ENCODE results near the gene ARHGAP23.

Gene ARHGAP23, protein sequence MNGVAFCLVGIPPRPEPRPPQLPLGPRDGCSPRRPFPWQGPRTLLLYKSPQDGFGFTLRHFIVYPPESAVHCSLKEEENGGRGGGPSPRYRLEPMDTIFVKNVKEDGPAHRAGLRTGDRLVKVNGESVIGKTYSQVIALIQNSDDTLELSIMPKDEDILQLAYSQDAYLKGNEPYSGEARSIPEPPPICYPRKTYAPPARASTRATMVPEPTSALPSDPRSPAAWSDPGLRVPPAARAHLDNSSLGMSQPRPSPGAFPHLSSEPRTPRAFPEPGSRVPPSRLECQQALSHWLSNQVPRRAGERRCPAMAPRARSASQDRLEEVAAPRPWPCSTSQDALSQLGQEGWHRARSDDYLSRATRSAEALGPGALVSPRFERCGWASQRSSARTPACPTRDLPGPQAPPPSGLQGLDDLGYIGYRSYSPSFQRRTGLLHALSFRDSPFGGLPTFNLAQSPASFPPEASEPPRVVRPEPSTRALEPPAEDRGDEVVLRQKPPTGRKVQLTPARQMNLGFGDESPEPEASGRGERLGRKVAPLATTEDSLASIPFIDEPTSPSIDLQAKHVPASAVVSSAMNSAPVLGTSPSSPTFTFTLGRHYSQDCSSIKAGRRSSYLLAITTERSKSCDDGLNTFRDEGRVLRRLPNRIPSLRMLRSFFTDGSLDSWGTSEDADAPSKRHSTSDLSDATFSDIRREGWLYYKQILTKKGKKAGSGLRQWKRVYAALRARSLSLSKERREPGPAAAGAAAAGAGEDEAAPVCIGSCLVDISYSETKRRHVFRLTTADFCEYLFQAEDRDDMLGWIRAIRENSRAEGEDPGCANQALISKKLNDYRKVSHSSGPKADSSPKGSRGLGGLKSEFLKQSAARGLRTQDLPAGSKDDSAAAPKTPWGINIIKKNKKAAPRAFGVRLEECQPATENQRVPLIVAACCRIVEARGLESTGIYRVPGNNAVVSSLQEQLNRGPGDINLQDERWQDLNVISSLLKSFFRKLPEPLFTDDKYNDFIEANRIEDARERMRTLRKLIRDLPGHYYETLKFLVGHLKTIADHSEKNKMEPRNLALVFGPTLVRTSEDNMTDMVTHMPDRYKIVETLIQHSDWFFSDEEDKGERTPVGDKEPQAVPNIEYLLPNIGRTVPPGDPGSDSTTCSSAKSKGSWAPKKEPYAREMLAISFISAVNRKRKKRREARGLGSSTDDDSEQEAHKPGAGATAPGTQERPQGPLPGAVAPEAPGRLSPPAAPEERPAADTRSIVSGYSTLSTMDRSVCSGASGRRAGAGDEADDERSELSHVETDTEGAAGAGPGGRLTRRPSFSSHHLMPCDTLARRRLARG (N-terminal part only)
- 0.24 to 0.49 reads per million in 2 donors for total RNA-seq

DNA sequence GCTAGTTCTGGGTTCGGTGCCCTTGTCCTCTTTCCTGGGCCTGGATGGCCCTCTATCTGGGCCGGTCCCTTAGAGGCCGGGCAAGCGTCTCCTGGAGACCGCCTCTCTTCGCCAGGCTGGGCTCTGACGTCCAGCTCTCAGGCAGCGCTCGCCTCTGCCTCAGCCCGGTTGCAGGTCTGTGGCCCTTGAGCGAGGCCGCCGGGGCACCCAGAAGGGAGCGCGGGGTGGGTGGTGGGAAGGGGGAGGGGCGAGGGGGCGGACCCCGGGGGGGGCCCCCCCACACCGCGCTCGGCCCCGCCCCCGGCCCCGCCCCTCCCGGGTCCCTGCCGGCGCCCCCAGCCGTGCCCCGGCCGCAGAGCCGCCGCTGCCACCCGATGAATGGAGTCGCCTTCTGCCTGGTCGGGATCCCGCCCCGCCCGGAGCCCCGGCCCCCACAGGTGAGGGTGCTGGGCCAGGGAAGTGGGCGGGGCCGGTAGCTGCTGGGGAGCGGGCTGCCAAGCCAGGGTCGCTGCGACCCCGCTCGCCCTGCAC, at the start of gene ARHGAP23:
ARHGAP23 (plus strand) TSS at position 353 of the 531 bp plus-strand sequence; CDS start at position 375, 22 bp downstream.
- peak; percentile 37 for DNase-seq

GRCh38 chr17:38379448-38379847, 48.8 kb upstream of the ARHGAP23 start:
- no peak for DNase-seq

DNA sequence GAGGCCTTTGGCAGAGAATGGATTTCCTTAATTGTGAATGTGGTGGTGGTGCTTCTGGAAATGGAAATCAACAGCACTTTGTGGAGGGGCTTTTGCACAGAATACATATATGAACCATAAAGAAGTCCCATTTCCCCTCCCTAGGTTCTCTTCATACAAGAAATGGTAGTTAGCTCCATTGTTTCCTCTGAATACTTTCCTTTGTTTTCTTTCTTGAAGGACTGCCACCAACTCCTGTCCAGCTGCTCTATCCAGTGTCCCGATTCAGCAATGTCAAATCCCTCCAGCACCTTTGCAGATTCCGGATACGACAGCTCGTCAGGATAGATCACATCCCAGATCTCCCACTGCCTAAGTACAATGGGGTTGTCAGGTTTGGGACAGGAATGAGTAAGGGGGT, 33.2 kb upstream of the ARHGAP23 start:
- DNase-seq: no peak

DNA sequence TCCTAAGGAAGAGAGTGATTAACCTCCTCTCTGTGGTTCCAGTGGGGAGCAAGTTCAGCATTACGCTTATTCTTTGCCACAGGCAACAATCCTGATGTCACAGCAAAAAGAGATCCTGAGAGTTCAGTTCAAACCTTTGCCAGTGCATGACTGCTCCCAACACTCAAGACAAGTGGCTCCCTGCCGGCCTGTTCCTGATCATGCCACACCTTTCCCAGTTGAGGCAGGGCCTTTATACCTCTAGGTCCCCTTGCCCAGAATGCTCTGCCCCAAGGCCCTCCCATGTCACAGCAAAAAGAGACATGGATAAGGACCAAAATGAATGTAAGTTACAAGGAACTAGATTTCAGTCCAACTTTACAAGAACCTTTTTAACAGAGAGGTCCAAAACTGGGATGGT, 31.0 kb upstream of the ARHGAP23 start:
- DNase-seq: no peak

- no peak for DNase-seq
Measured at GRCh38 chr17:38400286-38400685, 28.0 kb upstream of the ARHGAP23 start.

DNA sequence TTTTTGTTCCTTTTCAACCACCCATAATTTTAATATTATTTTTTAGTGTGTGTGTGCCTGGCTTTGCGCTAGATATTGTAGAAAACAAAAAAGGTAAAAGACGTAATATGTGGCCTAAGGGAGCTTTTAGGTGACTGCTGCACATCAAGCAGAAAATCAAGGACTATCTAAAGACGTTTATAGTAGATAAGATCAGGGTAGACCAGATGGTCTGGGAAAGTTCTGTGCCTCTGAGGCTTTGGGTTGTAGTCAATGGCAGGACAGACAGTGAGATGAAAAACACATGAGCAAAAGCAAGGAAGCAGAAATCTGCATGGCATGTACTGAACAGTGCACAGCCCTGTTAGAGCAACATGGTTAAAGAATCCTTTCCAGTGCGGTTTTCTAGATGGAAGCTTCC, 26.8 kb upstream of the ARHGAP23 start:
- DNase-seq: no peak

DNA sequence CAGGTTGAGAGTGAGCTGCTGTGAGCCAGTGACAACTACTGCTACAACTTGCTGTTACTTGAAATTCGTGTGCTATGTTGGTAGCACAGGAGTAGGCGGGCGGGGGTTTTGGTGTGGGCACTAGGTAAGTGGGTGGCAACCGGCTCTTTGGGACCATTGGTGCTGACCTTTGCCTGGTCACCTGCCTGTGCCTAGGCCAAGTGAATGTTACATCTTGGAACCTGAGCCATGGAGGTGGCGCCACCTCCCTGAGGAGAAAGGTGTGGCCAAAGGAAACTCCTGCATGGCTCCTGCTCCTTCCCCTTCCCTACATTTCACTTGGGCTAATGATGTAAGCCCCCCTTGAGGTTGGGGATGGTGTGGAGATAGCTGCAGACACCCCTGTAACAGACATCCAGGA, 25.4 kb upstream of the ARHGAP23 start:
- DNase-seq: no peak

DNA sequence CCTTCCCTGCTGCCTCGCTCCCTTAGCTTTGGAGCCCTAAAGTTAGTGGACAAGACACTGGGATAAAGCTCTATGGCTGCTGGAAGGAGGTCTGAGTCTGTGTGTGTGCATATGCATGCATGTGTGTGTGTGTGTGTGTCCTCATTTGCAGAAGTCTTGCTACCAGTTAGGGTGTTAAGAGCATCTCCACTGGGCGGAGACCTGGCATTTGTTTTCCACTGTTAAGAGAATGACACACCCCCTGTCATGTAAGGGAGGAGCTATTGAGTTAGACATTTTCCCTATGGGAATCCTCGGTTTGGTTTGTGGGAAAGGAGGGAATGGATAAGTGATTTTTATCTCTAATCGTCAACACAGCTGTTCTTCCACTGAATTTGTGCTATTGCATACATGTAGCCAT, 24.8 kb upstream of the ARHGAP23 start:
- no peak for DNase-seq

- no peak for DNase-seq
Measured at GRCh38 chr17:38404174-38404943, 23.9 kb upstream of the ARHGAP23 start.

- no peak for DNase-seq
Measured at GRCh38 chr17:38405654-38406053, 22.6 kb upstream of the ARHGAP23 start.

DNA sequence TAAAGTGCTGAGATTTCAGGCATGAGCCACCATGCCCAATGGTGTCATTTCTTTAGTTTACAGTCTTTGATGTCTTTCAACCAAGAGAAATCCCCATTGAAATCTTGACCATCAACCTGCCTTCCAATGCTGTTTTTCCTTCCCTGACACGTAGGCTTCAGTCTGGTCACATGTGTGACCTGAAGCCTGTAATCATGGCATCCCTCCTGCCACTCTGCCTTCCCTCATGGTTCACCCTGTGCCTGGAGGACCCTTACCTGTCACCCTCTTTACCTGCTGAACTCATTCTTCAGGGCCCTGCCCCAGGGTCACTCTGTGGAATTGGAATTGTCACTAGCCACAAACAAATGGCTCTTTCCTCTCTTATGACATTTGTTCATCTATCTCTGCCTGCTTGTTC, 18.1 kb upstream of the ARHGAP23 start:
- DNase-seq: no peak

DNA sequence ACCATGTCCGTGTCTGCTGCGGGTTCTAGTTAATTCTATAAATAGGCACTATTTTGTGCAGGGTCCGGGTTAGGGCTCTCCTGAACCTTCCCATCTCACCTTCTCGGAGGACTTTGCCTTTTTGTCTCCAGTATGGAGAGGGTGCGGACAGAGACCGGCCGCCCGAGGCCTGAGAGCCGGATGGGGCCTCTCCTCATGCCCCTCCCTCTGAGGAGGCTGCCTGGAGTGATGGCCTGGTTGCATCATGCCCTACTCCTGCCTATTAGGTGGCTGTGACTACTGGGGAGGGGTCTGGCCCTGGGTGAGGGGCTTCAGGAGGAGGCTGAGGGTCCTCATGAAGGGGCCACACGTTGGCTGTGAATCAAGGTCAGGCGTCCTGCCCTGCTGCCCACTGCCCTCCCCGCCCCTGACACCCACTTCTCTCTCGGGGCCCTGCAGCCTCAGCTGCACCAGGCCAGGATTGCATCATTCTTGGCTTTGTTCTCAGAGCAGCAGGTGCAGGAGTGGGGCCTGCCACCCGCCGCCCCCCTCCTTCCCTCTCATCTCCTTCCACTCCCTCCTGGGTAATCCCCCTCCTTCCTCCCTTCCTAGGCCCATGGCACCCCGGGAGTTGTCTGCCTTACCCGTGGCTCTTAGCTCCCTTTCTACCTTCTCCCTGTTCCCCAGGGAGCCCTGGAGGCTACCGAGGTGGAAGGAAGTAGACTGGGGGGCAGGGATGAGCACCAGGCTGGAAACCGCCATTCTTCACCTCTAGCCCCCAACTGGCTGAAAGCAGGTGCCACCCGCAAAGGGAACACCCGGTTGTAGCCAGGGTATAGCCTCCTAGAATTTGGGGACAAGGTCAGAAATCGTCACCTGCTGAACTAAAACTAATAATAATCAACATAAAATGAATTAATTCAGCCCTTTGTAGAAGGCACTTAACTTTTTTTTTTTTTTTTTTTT, 12.7 kb upstream of the ARHGAP23 start:
- DNase-seq: no peak

DNA sequence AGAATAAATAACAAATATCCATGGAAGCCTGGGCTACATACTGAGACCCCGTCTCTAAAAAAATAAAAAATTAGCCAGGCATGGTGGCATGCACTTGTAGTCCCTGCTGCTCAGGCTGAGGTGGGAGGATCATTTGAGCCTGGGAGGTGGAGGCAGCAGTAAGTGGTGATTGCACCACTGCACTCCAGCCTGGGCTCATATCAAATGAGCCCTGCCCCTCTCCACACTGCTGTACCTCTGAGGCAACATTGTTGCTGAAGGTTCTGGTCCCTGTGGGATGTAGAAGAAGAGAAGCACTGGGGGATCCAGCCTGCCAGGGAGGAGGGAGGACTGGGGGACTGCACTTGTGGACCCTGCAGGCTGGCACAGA, 11.4 kb upstream of the ARHGAP23 start:
- no peak for DNase-seq

DNA sequence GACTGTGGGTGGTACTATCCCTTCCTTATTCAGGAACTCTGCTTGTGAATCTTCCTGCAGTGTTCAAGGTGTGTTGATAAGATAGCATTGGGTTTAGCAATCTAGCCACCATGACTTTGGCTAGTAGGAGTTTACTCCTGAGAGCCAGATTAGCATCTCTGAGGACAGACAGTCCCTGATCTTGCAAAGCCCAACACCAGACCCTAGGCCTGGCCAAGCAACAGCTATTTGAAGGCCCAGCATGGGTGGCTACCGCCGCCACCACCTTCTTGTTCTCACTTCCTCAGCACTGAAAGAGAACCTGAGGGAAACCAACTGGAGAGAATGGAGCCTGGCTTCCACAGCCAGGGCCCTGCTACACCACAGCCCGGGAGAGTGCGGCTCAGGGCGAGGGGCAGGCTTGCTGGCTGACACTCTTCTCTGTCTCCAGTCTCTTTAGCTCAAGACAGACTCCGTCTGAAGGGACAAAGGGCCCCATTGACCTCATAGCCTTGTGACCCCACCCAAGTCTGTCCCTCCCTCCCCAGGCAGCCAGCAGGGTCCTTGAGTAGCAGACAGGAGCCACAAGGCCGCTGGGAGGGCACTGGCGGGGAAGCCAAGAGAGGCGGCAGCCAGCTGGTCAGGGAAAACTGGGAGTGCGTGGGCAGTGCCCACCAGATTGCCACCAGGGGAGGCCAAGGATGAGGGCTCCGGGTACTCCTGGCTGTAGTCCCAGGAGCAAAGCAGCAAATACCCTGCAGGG, 10.9 kb upstream of the ARHGAP23 start:
- DNase-seq: no peak

DNA sequence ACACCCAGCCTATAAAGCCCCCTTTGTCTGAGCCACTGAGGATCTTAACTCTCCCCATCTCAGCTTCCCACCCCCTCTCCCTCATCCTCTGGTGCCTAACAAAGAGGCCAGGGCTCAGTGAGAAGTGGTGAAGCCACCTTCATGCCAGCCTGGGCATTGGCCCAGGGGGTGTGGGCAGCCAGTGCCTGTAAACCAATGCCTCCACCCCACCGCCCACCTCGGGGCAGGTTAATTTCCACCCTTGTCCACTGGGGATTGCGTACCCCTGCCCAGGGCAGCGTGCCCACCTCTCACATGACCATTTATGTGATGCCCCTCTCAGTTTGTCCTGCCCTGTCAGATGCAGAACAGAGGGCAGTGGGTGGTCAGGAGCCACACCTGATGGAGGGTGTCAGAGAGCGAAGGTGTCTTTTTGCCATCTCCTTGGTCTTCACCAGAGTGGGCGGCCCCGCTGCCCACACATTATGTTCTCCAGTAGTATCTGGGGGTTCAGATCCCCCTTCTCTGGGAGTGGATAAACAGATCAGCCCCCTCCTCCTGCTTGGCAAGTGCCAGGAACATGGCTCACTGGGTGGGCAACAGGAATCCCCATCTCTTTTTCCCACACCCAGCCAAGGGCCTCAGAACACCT, 10.1 kb upstream of the ARHGAP23 start:
- no peak for DNase-seq

GRCh38 chr17:38418693-38419507, 9.4 kb upstream of the ARHGAP23 start:
- no peak for DNase-seq

DNA sequence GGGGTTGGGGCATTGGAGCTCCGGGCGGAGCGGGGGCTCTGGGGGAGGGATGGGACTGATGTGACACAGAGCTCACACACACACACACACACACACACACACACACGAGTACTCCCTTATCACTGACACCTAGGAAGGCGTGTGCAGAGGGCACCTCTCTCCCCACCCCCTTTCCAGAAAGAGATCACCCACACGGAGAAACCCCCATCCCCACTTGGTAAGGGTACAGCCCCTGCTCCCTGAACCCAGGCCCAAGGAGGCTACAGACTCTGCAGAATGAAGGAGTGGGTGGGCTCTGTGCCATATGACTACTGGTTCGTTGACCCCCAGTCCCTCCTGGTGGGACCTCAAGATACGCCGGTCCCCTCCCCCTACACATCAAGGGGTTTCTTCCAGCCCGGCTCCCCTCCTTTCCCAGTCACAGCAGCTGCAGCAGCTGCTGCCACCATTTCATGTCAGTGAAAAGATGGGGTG, 8.7 kb upstream of the ARHGAP23 start:
- DNase-seq: no peak

- no peak for DNase-seq
Measured at GRCh38 chr17:38420518-38420917, 7.7 kb upstream of the ARHGAP23 start.

All from T-helper 9 cell (primary cell).